Ascending aorta (tissue), 2 donors: ENCODE measurements around the gene STT3A. TPM values are rescaled to one million over a fixed set of nuclear protein-coding genes. Genes with fewer than 3 reads are reported as not detected.

Experiments used
- DNase-seq, 2 donors: peaks; one replicate each; pipeline ENCODE4 v3.0.0-alpha.2; 2019; ENCODE audit warnings: low spot score in 2 of 2
- H3K27ac ChIP-seq, 2 donors: fragments of 200-600 bp; sonication (generic); one replicate each; pipeline ENCODE4 v1.5.1; 2016 to 2017; ENCODE audit warnings: mild to moderate bottlenecking in 1 of 2
- H3K27me3 ChIP-seq: fragments of 200-600 bp; sonication (generic); one replicate; pipeline ENCODE4 v1.5.1; 2017
- H3K36me3 ChIP-seq, 2 donors: fragments of 200-600 bp; sonication (generic); one replicate each; pipeline ENCODE4 v1.5.1; 2016
- H3K4me1 ChIP-seq, 2 donors: fragments of 200-600 bp; sonication (generic); one replicate each; pipeline ENCODE4 v1.5.1; 2016 to 2017; ENCODE audit warnings: mild to moderate bottlenecking in 1 of 2
- H3K4me3 ChIP-seq, 2 donors: fragments of 200-600 bp; sonication (generic); one replicate each; pipeline ENCODE4 v1.5.1; 2016 to 2017; ENCODE audit warnings: mild to moderate bottlenecking in 1 of 2
- H3K9me3 ChIP-seq, 2 donors: fragments of 200-600 bp; sonication (generic); one replicate each; pipeline ENCODE4 v1.5.1; 2016
- CTCF ChIP-seq, 3 experiments: fragments of 200-600 bp in 2 of 3; fragments of 450-650 bp in 1 of 3; sonication (generic) in 2 of 3; IDR thresholded peaks; one replicate each; pipeline ENCODE4 v1.5.1; 2016 to 2019; ENCODE audit warnings: antibody characterized with exemption in 3 of 3, mild to moderate bottlenecking in 1 of 3, moderate library complexity in 1 of 3
- intact Hi-C: fragments of 100-400 bp; cut with DNase I; formaldehyde crosslinking; loops from one replicate; pipeline ENCODE4 v1.15.1; 2023
- total RNA-seq: library from RNA; depleted of rRNA; stranded (reverse); fragments of >200 nt; gene quantifications from one replicate; pipeline ENCODE4 v1.1.0, GENCODE V29; 2016

Gene STT3A
- total RNA-seq, 1 donor from 2014 or later: 88.9 TPM

DNA sequence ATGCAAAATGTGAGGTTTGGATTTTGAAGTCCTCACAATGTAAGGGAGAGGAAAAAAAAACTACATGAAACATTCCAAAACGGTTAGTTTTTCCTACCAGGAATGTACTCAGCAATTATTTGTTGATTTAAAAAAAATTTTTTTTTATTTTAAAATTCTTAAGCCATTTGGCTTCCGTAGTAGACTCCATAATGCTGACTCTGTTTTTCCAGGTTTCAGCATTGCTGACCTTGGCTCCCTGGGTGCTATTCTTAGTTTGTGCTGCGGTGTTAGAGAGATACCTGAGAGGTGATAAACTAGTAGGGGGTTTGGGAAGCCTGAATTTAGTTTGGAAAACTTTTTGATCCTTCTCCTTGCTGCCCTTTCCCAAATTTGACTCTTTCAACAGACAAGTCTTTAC lies 10.6 kb downstream of the STT3A start:
- peaks cover 82 to 99% of the 10 kb centered on the region in 2 donors for H3K36me3 ChIP-seq
- DNase-seq: no peak
- no peaks in the 10 kb centered on the region for H3K27me3 ChIP-seq
- H3K9me3 ChIP-seq: no peaks in the 10 kb centered on the region
- H3K4me1 ChIP-seq: peaks cover 0 to 6% of the 10 kb centered on the region in 2 donors
- H3K27ac ChIP-seq: peak overlapping the region in 1 of 2 donors; percentile 14
- no peak for TF ChIP-seq CTCF (IDR thresholded peaks at IDR 0.05)
- intact Hi-C loops: no loop called here
- no peak overlapping the region for H3K4me3 ChIP-seq

DNA sequence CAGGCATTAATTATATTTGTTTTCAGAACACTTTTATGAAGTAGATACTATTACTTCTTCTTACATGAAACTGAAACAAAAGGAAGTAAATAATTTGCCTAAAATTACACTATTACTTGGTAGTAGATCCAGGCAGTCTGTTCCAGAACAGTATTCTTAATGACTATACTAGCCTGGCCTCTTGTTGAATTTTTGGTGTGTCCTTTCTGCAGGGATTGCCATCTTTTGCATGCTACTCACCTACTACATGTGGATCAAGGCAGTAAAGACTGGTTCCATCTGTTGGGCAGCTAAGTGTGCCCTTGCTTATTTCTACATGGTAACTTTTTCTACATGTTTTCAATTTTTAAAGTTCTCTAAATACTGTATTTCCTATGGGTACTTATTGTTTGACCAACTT lies 12.8 kb downstream of the STT3A start:
- Histone ChIP-seq H3K27ac (no peak overlapping the region), H3K4me1 (peaks cover 0 to 6% of the 10 kb centered on the region in 2 donors), H3K4me3 (no peak overlapping the region), H3K36me3 (peaks cover 82 to 99% of the 10 kb centered on the region in 2 donors), H3K9me3 (no peaks in the 10 kb centered on the region), H3K27me3 (no peaks in the 10 kb centered on the region)
- TF ChIP-seq CTCF (IDR thresholded peaks at IDR 0.05): no peak
- DNase-seq: no peak
- intact Hi-C loops: no loop called here

DNA sequence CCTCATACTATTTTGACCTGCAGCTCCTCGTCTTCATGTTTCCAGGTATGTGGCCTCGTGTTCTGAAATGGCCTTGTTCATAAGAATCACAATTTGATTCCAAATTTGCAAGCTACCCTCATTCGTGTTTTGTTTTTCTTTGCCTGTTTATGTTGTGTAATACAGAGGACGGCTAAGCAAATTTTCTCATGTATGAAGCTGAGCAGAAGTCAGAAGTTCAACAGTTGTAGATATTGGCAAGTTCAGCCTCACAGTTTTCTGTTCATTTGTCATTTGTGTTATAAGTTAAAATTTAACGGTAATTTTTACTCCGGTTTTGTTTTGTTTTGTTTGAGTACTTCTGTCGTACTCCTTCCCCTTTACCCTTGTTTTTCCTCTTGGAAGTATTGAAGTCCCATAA lies 16.9 kb downstream of the STT3A start:
- no peak for TF ChIP-seq CTCF (IDR thresholded peaks at IDR 0.05)
- DNase-seq: no peak
- intact Hi-C loops: no loop called here
- Histone ChIP-seq H3K27me3 (no peaks in the 10 kb centered on the region), H3K4me1 (no peaks in the 10 kb centered on the region), H3K27ac (no peak overlapping the region), H3K9me3 (no peaks in the 10 kb centered on the region), H3K4me3 (no peak overlapping the region), H3K36me3 (peaks cover 96 to 98% of the 10 kb centered on the region in 2 donors)

- no peak for TF ChIP-seq CTCF (IDR thresholded peaks at IDR 0.05)
- no peaks in the 10 kb centered on the region for H3K4me1 ChIP-seq
- intact Hi-C loops: no loop called here
- H3K9me3 ChIP-seq: no peaks in the 10 kb centered on the region
- H3K27me3 ChIP-seq: no peaks in the 10 kb centered on the region
- no peak overlapping the region for H3K27ac ChIP-seq
- no peak for DNase-seq
- peaks cover 68 to 79% of the 10 kb centered on the region in 2 donors for H3K36me3 ChIP-seq
- no peak overlapping the region for H3K4me3 ChIP-seq
Observed at GRCh38 chr11:125618383-125618782, 25.7 kb downstream of the STT3A start.

GRCh38 chr11:125621995-125622394 lies 29.3 kb downstream of the STT3A start:
- no peak for TF ChIP-seq CTCF (IDR thresholded peaks at IDR 0.05)
- no peak overlapping the region for H3K4me3 ChIP-seq
- peaks cover 0 to 17% of the 10 kb centered on the region in 2 donors for H3K4me1 ChIP-seq
- H3K27ac ChIP-seq: peak overlapping the region; percentile 2 to 52
- no peak for DNase-seq
- H3K9me3 ChIP-seq: no peaks in the 10 kb centered on the region
- H3K27me3 ChIP-seq: no peaks in the 10 kb centered on the region
- peaks cover 37 to 43% of the 10 kb centered on the region in 2 donors for H3K36me3 ChIP-seq
- intact Hi-C loops: loop anchor here (5.0 to 10.0 kb wide), 3 partner anchors 440 to 667 kb away; partner anchors contain the start of genes CCDC15, CDON, FOXRED1 and SRPRA

DNA sequence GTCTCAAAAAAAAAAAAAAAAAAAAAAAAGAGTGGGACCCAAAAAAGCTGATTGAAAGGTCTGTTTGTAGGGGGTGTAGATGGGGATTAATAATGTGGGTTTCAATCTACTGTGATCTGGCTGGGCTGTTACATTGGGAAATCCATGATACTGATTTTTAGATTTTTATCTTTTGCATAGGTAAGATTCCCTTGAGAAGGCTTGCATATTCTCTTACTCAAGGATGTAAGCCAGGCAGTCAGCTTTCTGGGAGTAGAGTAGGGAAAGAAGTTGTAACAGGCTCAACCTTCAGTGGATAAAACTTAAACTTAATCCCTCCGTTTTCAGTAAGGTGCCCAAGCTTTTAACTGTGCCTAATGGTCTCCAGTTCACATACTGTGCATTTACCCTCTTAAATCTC lies 30.4 kb downstream of the STT3A start:
- Histone ChIP-seq H3K36me3 (peaks cover 30 to 33% of the 10 kb centered on the region in 2 donors), H3K9me3 (no peaks in the 10 kb centered on the region), H3K27ac (no peak overlapping the region), H3K4me3 (no peak overlapping the region), H3K4me1 (peaks cover 0 to 17% of the 10 kb centered on the region in 2 donors), H3K27me3 (no peaks in the 10 kb centered on the region)
- intact Hi-C loops: loop anchor here (5.0 to 10.0 kb wide), 3 partner anchors 439 to 668 kb away; partner anchors contain the start of genes CCDC15, CDON, FOXRED1 and SRPRA
- TF ChIP-seq CTCF (IDR thresholded peaks at IDR 0.05): no peak
- DNase-seq: no peak
